PC-3 (cell line): ENCODE data around the gene EXOC6B. TPM values are rescaled to one million over a fixed set of nuclear protein-coding genes. Genes with fewer than 3 reads are reported as not detected.
A peak's percentile ranks its signal among the peaks of the same experiment; 100 is the strongest.

Source experiments
- ATAC-seq: fragments of 200-7000 bp; cut with Tn5 transposase; 2 replicates; pipeline ENCODE4 v1.9.1; 2020; ENCODE audit warnings: mild to moderate bottlenecking, moderate library complexity
- BruUV-seq: library from RNA; stranded (reverse); fragments of 400-500 nt; replicated peaks from 2 replicates; lab custom pipeline; 2021; lab: Mats Ljungman, UMichigan
- CTCF ChIA-PET: fragments of 300-600 bp; sonication (Branson Sonifier 250); formaldehyde crosslinking; loops from one replicate; lab custom pipeline; 2022; ENCODE audit warnings: antibody characterized with exemption; lab: Charles Lee
- POLR2A ChIA-PET: fragments of 300-600 bp; sonication (Branson Sonifier 250); formaldehyde crosslinking; loops from one replicate; lab custom pipeline; 2022; ENCODE audit warnings: antibody characterized with exemption; ENCODE audit not compliant: unreplicated experiment; lab: Charles Lee
- DNase-seq: peaks from one replicate; pipeline ENCODE4 v3.0.0-alpha.2; 2015
- H2AFZ ChIP-seq: fragments of 300-600 bp; sonication (generic); 2 replicates; pipeline ENCODE4 v1.6.0; 2016; ENCODE audit warnings: antibody characterized with exemption, low read length
- H3F3A ChIP-seq: fragments of 300-600 bp; sonication (generic); one replicate; pipeline ENCODE4 v1.6.0; 2017; ENCODE audit warnings: antibody characterized with exemption, low read length, control low read depth, mild to moderate bottlenecking; ENCODE audit not compliant: unreplicated experiment
- H3K27ac ChIP-seq: fragments of 300-600 bp; sonication (generic); 2 replicates; pipeline ENCODE4 v1.5.1; 2016; ENCODE audit warnings: mild to moderate bottlenecking, low read length
- H3K27me3 ChIP-seq: fragments of 300-600 bp; sonication (generic); 2 replicates; pipeline ENCODE4 v1.6.1; 2016; ENCODE audit warnings: low read length, mixed read lengths
- H3K36me3 ChIP-seq: fragments of 300-600 bp; sonication (generic); 2 replicates; pipeline ENCODE4 v1.6.1; 2016; ENCODE audit warnings: low read depth, mixed run types, low read length, mixed read lengths
- H3K4me1 ChIP-seq: fragments of 300-600 bp; sonication (generic); 2 replicates; pipeline ENCODE4 v1.5.1; 2016; ENCODE audit warnings: low read length; ENCODE audit not compliant: insufficient read depth
- H3K4me2 ChIP-seq: fragments of 300-600 bp; sonication (generic); 2 replicates; pipeline ENCODE4 v1.6.0; 2016; ENCODE audit warnings: low read length
- H3K4me3 ChIP-seq: fragments of 300-600 bp; sonication (generic); 2 replicates; pipeline ENCODE4 v1.5.1; 2016; ENCODE audit warnings: mild to moderate bottlenecking, low read length, mixed read lengths
- H3K79me2 ChIP-seq: fragments of 300-600 bp; sonication (generic); 2 replicates; pipeline ENCODE4 v1.6.1; 2017; ENCODE audit warnings: low read length, mixed read lengths
- H3K9ac ChIP-seq: fragments of 300-600 bp; sonication (generic); 2 replicates; pipeline ENCODE4 v1.6.0; 2016; ENCODE audit warnings: mild to moderate bottlenecking, low read length
- H3K9me2 ChIP-seq: fragments of 300-600 bp; sonication (generic); replicated peaks from 2 replicates; pipeline ENCODE4 v1.6.1; 2016; ENCODE audit warnings: mixed run types, low read length, mixed read lengths
- H3K9me3 ChIP-seq: fragments of 300-600 bp; sonication (generic); 2 replicates; pipeline ENCODE4 v1.6.1; 2016; ENCODE audit warnings: low read length, mixed read lengths
- H4K20me1 ChIP-seq: fragments of 300-600 bp; sonication (generic); 2 replicates; pipeline ENCODE4 v1.6.1; 2016; ENCODE audit warnings: low read length, mixed read lengths
- CTCF ChIP-seq: fragments of 300-600 bp; sonication (generic); conservative IDR thresholded peaks from 2 replicates; pipeline ENCODE4 v1.5.1; 2017; ENCODE audit warnings: antibody characterized with exemption, low read depth, mild to moderate bottlenecking, low read length
- EZH2 ChIP-seq: fragments of 300-600 bp; sonication (generic); IDR thresholded peaks from one replicate; pipeline ENCODE4 v1.6.1; 2017; ENCODE audit warnings: antibody characterized with exemption, mild to moderate bottlenecking, low read length; ENCODE audit not compliant: unreplicated experiment
- EZH2phosphoT487 ChIP-seq: fragments of 300-600 bp; sonication (generic); IDR thresholded peaks from 2 replicates; pipeline ENCODE4 v1.6.1; 2018; ENCODE audit warnings: mild to moderate bottlenecking, antibody characterized with exemption, low read length, borderline replicate concordance
- intact Hi-C: fragments of 100-400 bp; cut with micrococcal nuclease; formaldehyde crosslinking; loops from 2 replicates; pipeline ENCODE4 v1.9.0; 2023
- total RNA-seq: library from RNA; depleted of rRNA; stranded (reverse); fragments of >200 nt; gene quantifications from 2 replicates; pipeline ENCODE4 v1.2.3, GENCODE V29; 2014

EXOC6B gene
- total RNA-seq, 1 experiment from 2014 or later, result 13.9 TPM

GRCh38 chr2:72859831-72860262 is 34.0 kb upstream of the EXOC6B start:
- Histone ChIP-seq H3F3A (no peaks in the 10 kb centered on the region), H3K27me3 (0 out of 2 replicates have a peak, but pooled peaks cover 10% of the 10 kb centered on the region), H2AFZ (no peak overlapping the region), H3K4me3 (no peak overlapping the region), H3K9me2 (no peaks in the 10 kb centered on the region), H3K36me3 (no peaks in the 10 kb centered on the region), H3K4me2 (no peak overlapping the region), H3K79me2 (no peaks in the 10 kb centered on the region), H3K4me1 (peaks cover 14% of the 10 kb centered on the region), H3K27ac (no peak overlapping the region), H3K9ac (no peak overlapping the region), H4K20me1 (no peaks in the 10 kb centered on the region), H3K9me3 (no peaks in the 10 kb centered on the region)
- DNase-seq (peak; percentile 94), ATAC-seq (peak; percentile 68)
- intact Hi-C loops, result loop anchor here (1.0 kb wide), 1 partner anchor 89 kb away; no protein-coding TSS in a partner anchor
- TF ChIP-seq EZH2phosphoT487, result no peak
- peak; percentile 87 for TF ChIP-seq CTCF
- BruUV-seq, result no TSS peak
- ChIA-PET POLR2A (no interaction called here), CTCF (interaction anchor here (0.6 to 1.7 kb wide), 2 partner anchors 79 to 92 kb away, joined by 3 to 5 read pairs; no protein-coding TSS in a partner anchor)

- POLR2A ChIA-PET, result no interaction called here
- H3F3A ChIP-seq, result no peaks in the 10 kb centered on the region
- no peaks in the 10 kb centered on the region for H3K79me2 ChIP-seq
- no peaks in the 10 kb centered on the region for H3K9me3 ChIP-seq
- BruUV-seq, result no TSS peak
- no peaks in the 10 kb centered on the region for H3K36me3 ChIP-seq
- ATAC-seq (no peak), DNase-seq (no peak)
- no peaks in the 10 kb centered on the region for H3K9me2 ChIP-seq
- no peak for TF ChIP-seq EZH2phosphoT487
- no peak for TF ChIP-seq CTCF
- no peak for TF ChIP-seq EZH2
- no peak overlapping the region for H3K9ac ChIP-seq
- H3K4me2 ChIP-seq, result no peak overlapping the region
- H4K20me1 ChIP-seq, result no peaks in the 10 kb centered on the region
- CTCF ChIA-PET, result no interaction called here
- intact Hi-C loops, result no loop called here
- no peak overlapping the region for H3K27ac ChIP-seq
- peaks cover 16% of the 10 kb centered on the region; the same call in 1 of the 2 replicates for H3K27me3 ChIP-seq
- H2AFZ ChIP-seq, result no peak overlapping the region
- no peak overlapping the region for H3K4me3 ChIP-seq
- no peaks in the 10 kb centered on the region for H3K4me1 ChIP-seq
Measured at GRCh38 chr2:72851333-72851732, 25.5 kb upstream of the EXOC6B start.

GRCh38 chr2:72849138-72849462 is 23.3 kb upstream of the EXOC6B start:
- Histone ChIP-seq H3K4me1 (no peaks in the 10 kb centered on the region), H4K20me1 (no peaks in the 10 kb centered on the region), H3F3A (no peaks in the 10 kb centered on the region), H3K4me2 (no peak overlapping the region), H3K27ac (no peak overlapping the region), H3K36me3 (no peaks in the 10 kb centered on the region), H3K9me3 (no peaks in the 10 kb centered on the region), H3K9ac (no peak overlapping the region), H3K79me2 (no peaks in the 10 kb centered on the region), H3K9me2 (no peaks in the 10 kb centered on the region), H3K4me3 (no peak overlapping the region), H2AFZ (no peak overlapping the region), H3K27me3 (peaks cover 12% of the 10 kb centered on the region; the same call in 1 of the 2 replicates)
- ChIA-PET CTCF (no interaction called here), POLR2A (no interaction called here)
- intact Hi-C loops, result no loop called here
- no peak for TF ChIP-seq EZH2
- TF ChIP-seq EZH2phosphoT487, result no peak
- no peak for TF ChIP-seq CTCF
- ATAC-seq (no peak), DNase-seq (no peak)
- BruUV-seq, result no TSS peak
